ENCODE data around the gene TSSC4. TPM values are rescaled to one million over a fixed set of nuclear protein-coding genes. Genes with fewer than 3 reads are reported as not detected.

TSSC4 gene
- total RNA-seq, 4 donors from 2014 or later: 24.2 to 35.5 (median 29.6) TPM

DNA sequence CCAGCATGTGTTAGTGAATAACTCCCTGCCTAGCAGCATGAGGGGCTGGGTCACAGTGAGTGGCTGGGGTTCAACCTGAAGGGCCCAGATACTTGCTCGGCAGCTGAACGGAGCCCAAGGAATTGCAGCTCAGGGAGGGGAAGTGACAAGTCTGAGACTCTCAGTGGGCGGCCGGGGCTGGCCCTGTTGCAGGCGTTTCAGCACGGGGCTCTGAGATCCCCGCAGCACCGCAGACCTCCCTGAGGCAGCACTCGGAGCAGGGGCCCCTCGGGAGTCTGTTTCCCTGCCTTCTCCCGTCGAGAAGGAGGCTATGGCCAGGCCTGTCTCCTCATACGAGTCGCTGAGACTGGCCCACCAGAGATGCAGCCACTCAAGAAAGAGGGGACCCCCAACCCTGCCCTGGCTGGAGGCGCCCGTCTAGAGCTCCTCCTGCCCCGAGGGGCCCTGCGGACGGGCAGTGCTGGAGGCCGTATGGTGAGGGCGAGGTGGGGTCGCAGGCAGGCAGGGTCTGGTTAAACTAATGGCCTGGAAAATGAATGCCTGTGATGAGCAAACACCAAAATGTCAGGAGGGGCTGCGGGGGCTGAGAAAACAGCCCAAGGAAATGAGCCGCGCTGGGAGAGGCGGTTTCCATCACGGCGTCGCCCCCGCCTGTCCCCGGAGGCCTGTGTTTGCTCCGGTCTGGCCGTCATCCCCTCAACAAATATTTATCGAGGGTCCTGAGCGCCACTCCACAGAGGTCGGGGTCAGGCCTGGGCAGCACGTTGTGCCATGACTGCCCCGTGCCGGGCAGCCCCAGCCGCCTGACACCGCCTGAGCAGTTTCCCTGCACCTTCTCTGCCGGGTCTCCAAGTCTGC is 9.3 kb downstream of the TSSC4 start:
- TF ChIP-seq POLR2A (IDR thresholded peaks at IDR 0.05): no peak
- TF ChIP-seq, protein P1, sequence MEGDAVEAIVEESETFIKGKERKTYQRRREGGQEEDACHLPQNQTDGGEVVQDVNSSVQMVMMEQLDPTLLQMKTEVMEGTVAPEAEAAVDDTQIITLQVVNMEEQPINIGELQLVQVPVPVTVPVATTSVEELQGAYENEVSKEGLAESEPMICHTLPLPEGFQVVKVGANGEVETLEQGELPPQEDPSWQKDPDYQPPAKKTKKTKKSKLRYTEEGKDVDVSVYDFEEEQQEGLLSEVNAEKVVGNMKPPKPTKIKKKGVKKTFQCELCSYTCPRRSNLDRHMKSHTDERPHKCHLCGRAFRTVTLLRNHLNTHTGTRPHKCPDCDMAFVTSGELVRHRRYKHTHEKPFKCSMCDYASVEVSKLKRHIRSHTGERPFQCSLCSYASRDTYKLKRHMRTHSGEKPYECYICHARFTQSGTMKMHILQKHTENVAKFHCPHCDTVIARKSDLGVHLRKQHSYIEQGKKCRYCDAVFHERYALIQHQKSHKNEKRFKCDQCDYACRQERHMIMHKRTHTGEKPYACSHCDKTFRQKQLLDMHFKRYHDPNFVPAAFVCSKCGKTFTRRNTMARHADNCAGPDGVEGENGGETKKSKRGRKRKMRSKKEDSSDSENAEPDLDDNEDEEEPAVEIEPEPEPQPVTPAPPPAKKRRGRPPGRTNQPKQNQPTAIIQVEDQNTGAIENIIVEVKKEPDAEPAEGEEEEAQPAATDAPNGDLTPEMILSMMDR (IDR thresholded peaks at IDR 0.05): no peak
- Histone ChIP-seq H3K27ac (no peak overlapping the region), H3K9me3 (no peaks in the 10 kb centered on the region), H3K36me3 (no peaks in the 10 kb centered on the region), H3K4me1 (peaks cover 0 to 8% (median 0%) of the 10 kb centered on the region in 3 donors), H3K4me3 (no peak overlapping the region), H3K27me3 (peaks cover 0 to 30% (median 0%) of the 10 kb centered on the region in 4 donors)
- DNase-seq: no peak
- WGBS, 2 donors: 40 to 55% methylated on average over 5 to 9 of the region's 42 CpGs
- intact Hi-C loops (cut with DNase I): no loop called here

DNA sequence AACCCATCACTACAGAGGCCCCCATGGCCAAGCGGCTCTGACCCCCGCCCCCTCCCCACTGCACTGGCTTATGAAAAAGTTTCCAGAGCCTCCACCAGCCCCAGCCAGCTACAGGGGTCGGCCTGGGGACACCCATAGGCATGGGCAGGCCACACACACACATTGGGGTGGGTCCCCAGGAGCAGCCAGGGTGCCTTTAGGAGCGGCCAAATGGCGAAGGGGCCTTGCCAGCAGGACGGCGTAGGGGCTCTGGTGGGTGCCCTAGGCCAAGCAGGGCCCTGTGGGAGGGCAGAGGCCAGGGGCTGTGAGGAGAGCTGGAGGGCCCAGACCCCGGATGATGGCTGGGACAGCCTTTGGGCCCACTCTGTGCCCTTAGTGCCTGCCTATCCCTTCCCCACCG is 10.1 kb downstream of the TSSC4 start:
- Histone ChIP-seq H3K27ac (no peak overlapping the region), H3K4me1 (peaks cover 0 to 8% (median 0%) of the 10 kb centered on the region in 3 donors), H3K36me3 (no peaks in the 10 kb centered on the region), H3K9me3 (no peaks in the 10 kb centered on the region), H3K4me3 (no peak overlapping the region), H3K27me3 (peaks cover 0 to 30% (median 0%) of the 10 kb centered on the region in 4 donors)
- intact Hi-C loops (cut with DNase I): no loop called here
- DNase-seq: no peak
- WGBS, 2 donors: 73% methylated on average over 5 of the region's 9 CpGs; no CpG with 5 or more reads in 1 of the 2 donors
- TF ChIP-seq, protein P1 (IDR thresholded peaks at IDR 0.05): no peak
- TF ChIP-seq POLR2A (IDR thresholded peaks at IDR 0.05): no peak

DNA sequence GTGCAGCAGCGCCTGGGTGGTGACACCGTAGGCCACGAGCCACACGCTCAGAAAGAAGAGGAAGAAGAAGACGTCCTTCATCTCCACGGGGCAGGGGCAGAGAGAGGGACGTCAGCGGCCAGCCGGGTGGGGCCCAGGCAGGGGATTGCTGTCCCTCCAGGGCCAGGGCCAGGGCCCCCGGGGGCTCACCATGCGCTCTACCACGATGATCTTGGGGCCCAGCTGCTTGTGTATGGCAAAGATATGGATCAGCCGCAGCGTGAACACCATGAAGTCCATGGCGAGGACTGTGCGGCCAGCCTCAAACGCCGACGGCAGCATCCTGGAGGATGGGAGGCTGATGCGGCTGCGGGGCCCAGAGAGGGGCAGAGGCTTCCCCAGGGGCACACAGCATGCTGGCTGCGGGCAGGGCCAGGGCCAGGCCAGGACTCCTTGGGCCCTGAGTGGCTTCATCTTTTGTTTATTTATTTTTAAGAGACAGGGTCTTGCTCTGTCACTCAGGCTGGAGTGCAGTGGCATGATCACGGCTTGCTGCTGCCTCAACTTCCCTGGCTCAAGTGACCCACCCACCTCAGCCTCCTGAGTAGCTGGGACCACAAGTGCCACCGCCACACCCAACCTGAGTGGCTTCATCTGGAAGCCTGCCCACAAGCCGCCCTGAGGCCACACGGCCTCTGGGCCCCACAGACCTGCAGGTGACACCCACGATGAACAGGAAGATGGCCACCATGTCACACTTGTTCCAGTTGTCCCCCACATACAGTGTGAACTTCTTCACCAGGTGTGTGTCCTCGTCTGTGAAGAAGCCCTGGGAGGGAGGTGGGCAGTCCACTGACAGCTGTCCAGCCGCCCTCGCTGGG is 11.1 kb downstream of the TSSC4 start:
- Histone ChIP-seq H3K4me1 (peaks cover 0 to 8% (median 0%) of the 10 kb centered on the region in 3 donors), H3K4me3 (no peak overlapping the region), H3K27ac (no peak overlapping the region), H3K27me3 (peaks cover 0 to 30% (median 0%) of the 10 kb centered on the region in 4 donors), H3K9me3 (no peaks in the 10 kb centered on the region), H3K36me3 (no peaks in the 10 kb centered on the region)
- no peak for TF ChIP-seq POLR2A (IDR thresholded peaks at IDR 0.05)
- TF ChIP-seq, protein P1 (IDR thresholded peaks at IDR 0.05): no peak
- intact Hi-C loops (cut with DNase I): no loop called here
- WGBS, 2 donors: 75 to 76% methylated on average over 4 to 14 of the region's 30 CpGs
- no peak for DNase-seq

DNA sequence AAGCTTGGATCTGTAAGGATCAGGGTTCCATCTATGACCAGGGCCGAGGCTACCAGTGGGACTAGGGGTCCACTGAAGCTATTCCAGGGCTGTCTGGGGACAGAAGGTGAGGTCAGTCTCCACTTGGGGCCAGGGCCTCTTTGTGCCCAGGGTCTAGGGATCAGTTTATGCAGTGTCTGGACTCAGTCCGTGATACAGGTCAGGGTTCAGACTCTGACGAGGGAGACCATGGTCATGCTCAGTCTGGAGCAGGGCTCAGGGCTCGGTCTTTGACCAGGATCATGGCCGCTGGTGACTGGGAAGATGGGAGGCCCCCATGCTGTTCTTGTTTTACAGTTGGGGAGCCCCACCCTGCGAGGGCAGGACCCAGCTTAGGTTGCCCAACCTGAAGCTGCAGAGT is 11.8 kb downstream of the TSSC4 start:
- WGBS, 2 donors: 65% methylated on average over 4 of the region's 6 CpGs; no CpG with 5 or more reads in 1 of the 2 donors
- peaks cover 0 to 30% (median 0%) of the 10 kb centered on the region in 4 donors for H3K27me3 ChIP-seq
- no peak overlapping the region for H3K27ac ChIP-seq
- no peak for TF ChIP-seq POLR2A (IDR thresholded peaks at IDR 0.05)
- TF ChIP-seq, protein P1 (IDR thresholded peaks at IDR 0.05): no peak
- DNase-seq: no peak
- intact Hi-C loops (cut with DNase I): no loop called here
- no peaks in the 10 kb centered on the region for H3K9me3 ChIP-seq
- peaks cover 0 to 2% (median 0%) of the 10 kb centered on the region in 3 donors for H3K4me1 ChIP-seq
- H3K36me3 ChIP-seq: no peaks in the 10 kb centered on the region
- H3K4me3 ChIP-seq: no peak overlapping the region
